Thymus (tissue), 11 donors: ENCODE results near the gene GRIN2D. TPM values are rescaled to one million over a fixed set of nuclear protein-coding genes. Genes with fewer than 3 reads are reported as not detected.

ENCODE experiments used
- DNase-seq, 9 donors: peaks; one replicate each; pipeline ENCODE4 v3.0.0-alpha.2; 2013; ENCODE audit warnings: low spot score in 9 of 9, low read depth in 6 of 9, missing footprints in 1 of 9
- H3K27ac ChIP-seq, 2 donors: one replicate each; pipeline ENCODE4 v1.5.1; 2013; ENCODE audit warnings: control low read depth in 1 of 2, low read depth in 1 of 2, low read length in 1 of 2, mild to moderate bottlenecking in 1 of 2, moderate library complexity in 1 of 2
- H3K27me3 ChIP-seq, 2 donors: one replicate each; pipeline ENCODE4 v1.5.1; 2013; ENCODE audit warnings: low read length in 1 of 2; ENCODE audit not compliant: control insufficient read depth in 2 of 2, insufficient read depth in 1 of 2
- H3K36me3 ChIP-seq, 2 donors: one replicate each; pipeline ENCODE4 v1.5.1; 2013; ENCODE audit warnings: low read length in 1 of 2, mild to moderate bottlenecking in 1 of 2, moderate library complexity in 1 of 2; ENCODE audit not compliant: control insufficient read depth in 2 of 2, insufficient read depth in 2 of 2
- H3K4me1 ChIP-seq, 2 donors: one replicate each; pipeline ENCODE4 v1.5.1; 2013; ENCODE audit warnings: low read length in 2 of 2; ENCODE audit not compliant: control insufficient read depth in 2 of 2, insufficient read depth in 2 of 2
- H3K4me3 ChIP-seq, 2 donors: one replicate each; pipeline ENCODE4 v1.5.1; 2013; ENCODE audit warnings: low read length in 2 of 2, control low read depth in 1 of 2, mild to moderate bottlenecking in 1 of 2
- H3K9me3 ChIP-seq, 2 donors: one replicate each; pipeline ENCODE4 v1.5.1; 2013; ENCODE audit warnings: low read length in 1 of 2, mild to moderate bottlenecking in 1 of 2; ENCODE audit not compliant: control insufficient read depth in 2 of 2, insufficient read depth in 1 of 2
- WGBS: extraction: QIAGEN DNeasy Blood & Tissue Kit; methylation state at CpG from one replicate; pipeline ENCODE4 v1.1.7; 2013; 5-methylcytosine and 5-hydroxymethylcytosine counted together
- polyA plus RNA-seq: library from polyadenylated mRNA; stranded (reverse); fragments of 200-250 nt; gene quantifications from one replicate; pipeline ENCODE4 v1.2.3, GENCODE V29; 2013
- total RNA-seq: library from RNA; stranded (reverse); fragments of 120-200 nt; gene quantifications from one replicate; pipeline ENCODE4 v1.2.4, GENCODE V29; 2013
- donor health status: healthy.

Gene GRIN2D
- total and polyA plus RNA-seq, 2 donors = 0.05 to 0.07 TPM

DNA sequence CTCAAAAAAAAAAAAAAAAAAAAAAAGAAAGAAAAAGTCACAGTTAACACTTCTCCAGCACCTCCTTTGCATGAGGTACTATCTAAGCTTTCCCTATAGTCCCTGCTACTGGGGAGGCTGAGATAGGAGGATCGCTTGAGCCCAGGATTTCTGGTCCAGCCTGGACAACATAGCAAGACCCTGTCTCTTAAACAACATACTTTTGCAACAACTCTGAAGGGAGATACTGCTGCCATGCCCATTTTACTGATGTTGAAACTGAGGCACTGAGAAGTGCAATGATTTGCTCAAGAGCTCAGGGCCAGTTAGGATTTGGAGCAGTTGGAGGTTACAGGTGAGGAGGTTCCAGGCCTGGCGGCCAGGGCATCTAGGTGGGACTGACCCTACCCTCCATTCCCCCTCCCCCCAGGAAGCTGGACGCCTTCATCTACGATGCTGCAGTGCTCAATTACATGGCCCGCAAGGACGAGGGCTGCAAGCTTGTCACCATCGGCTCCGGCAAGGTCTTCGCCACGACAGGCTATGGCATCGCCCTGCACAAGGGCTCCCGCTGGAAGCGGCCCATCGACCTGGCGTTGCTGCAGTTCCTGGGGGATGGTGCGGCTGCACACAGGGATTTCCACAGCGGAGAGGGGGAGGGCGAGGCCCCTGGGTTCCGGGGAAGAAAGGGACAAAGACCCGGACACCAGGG, 48.0 kb downstream of the GRIN2D start:
- Histone ChIP-seq H3K36me3 (no peaks in the 10 kb centered on the region), H3K9me3 (peaks cover 1 to 7% of the 10 kb centered on the region in 2 donors), H3K4me1 (peaks cover 7 to 21% of the 10 kb centered on the region in 2 donors), H3K27ac (no peak overlapping the region), H3K4me3 (no peak overlapping the region), H3K27me3 (peaks cover 40 to 70% of the 10 kb centered on the region in 2 donors)
- DNase-seq = no peak
- WGBS = 97% methylated on average over 20 of the region's 20 CpGs

DNA sequence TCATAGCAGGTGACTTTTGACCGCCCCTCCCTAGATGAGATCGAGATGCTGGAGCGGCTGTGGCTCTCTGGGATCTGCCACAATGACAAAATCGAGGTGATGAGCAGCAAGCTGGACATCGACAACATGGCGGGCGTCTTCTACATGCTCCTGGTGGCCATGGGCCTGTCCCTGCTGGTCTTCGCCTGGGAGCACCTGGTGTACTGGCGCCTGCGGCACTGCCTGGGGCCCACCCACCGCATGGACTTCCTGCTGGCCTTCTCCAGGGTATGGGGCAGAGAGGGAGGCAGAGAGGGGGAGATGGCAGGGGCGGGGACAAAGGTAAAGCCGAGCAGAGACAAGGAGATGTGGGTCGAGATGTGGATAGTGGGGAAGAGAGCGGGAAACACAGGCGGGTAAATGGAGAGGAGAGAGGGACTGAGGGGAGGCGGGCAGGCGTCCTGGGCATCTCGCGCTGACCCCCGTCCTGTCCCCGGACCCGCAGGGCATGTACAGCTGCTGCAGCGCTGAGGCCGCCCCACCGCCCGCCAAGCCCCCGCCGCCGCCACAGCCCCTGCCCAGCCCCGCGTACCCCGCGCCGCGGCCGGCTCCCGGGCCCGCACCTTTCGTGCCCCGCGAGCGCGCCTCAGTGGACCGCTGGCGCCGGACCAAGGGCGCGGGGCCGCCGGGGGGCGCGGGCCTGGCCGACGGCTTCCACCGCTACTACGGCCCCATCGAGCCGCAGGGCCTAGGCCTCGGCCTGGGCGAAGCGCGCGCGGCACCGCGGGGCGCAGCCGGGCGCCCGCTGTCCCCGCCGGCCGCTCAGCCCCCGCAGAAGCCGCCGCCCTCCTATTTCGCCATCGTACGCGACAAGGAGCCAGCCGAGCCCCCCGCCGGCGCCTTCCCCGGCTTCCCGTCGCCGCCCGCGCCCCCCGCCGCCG, 48.9 kb downstream of the GRIN2D start:
- DNase-seq = no peak
- WGBS = 38% methylated on average over 94 of the region's 94 CpGs
- H3K4me3 ChIP-seq = no peak overlapping the region

DNA sequence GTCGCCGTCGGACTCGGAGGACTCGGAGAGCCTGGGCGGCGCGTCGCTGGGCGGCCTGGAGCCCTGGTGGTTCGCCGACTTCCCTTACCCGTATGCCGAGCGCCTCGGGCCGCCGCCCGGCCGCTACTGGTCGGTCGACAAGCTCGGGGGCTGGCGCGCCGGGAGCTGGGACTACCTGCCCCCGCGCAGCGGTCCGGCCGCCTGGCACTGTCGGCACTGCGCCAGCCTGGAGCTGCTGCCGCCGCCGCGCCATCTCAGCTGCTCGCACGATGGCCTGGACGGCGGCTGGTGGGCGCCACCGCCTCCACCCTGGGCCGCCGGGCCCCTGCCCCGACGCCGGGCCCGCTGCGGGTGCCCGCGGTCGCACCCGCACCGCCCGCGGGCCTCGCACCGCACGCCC, 49.8 kb downstream of the GRIN2D start:
- 4% methylated on average over 60 of the region's 60 CpGs for WGBS
- Histone ChIP-seq H3K4me3 (peak overlapping the region in 1 of 2 donors; percentile 24), H3K27me3 (peaks cover 40 to 58% of the 10 kb centered on the region in 2 donors), H3K9me3 (peaks cover 1 to 7% of the 10 kb centered on the region in 2 donors), H3K4me1 (peaks cover 9 to 23% of the 10 kb centered on the region in 2 donors), H3K36me3 (peaks cover 5 to 12% of the 10 kb centered on the region in 2 donors), H3K27ac (no peak overlapping the region)
- DNase-seq = no peak

More for the DNA sequence above, 48.9 kb downstream of the GRIN2D start:
- Histone ChIP-seq H3K27me3 (peaks cover 40 to 62% of the 10 kb centered on the region in 2 donors), H3K9me3 (peaks cover 1 to 7% of the 10 kb centered on the region in 2 donors), H3K36me3 (peaks cover 0 to 4% of the 10 kb centered on the region in 2 donors), H3K27ac (no peak overlapping the region), H3K4me1 (peaks cover 9 to 23% of the 10 kb centered on the region in 2 donors)

Other genes starting within 250 kb of the GRIN2D start
- 58.9 TPM for gene LIG1, start 223.3 kb upstream of the GRIN2D start, total RNA-seq
- 76.6 TPM for gene LIG1, start 223.3 kb upstream of the GRIN2D start, polyA plus RNA-seq
- 0.61 TPM for gene ZSWIM9, start 223.0 kb upstream of the GRIN2D start, total RNA-seq
- gene ZSWIM9, start 223.0 kb upstream of the GRIN2D start, polyA plus RNA-seq = 2.7 TPM
- 56.0 TPM for gene CARD8, start 137.8 kb upstream of the GRIN2D start, total RNA-seq
- gene CARD8, start 137.8 kb upstream of the GRIN2D start, polyA plus RNA-seq = 66.4 TPM
- gene ZNF114, start 123.6 kb upstream of the GRIN2D start, total RNA-seq = 1.6 TPM
- gene ZNF114, start 123.6 kb upstream of the GRIN2D start, polyA plus RNA-seq = 0.57 TPM
- gene EMP3, start 68.1 kb upstream of the GRIN2D start, total RNA-seq = 41.2 TPM
- gene EMP3, start 68.1 kb upstream of the GRIN2D start, polyA plus RNA-seq = 94.3 TPM
- gene TMEM143, start 29.7 kb upstream of the GRIN2D start, total RNA-seq = 4.6 TPM
- gene TMEM143, start 29.7 kb upstream of the GRIN2D start, polyA plus RNA-seq = 10.3 TPM
- not detected for gene SYNGR4, start 29.3 kb upstream of the GRIN2D start, total RNA-seq
- gene SYNGR4, start 29.3 kb upstream of the GRIN2D start, polyA plus RNA-seq = 0.11 TPM
- 20.7 TPM for gene KDELR1, start 2.1 kb upstream of the GRIN2D start, total RNA-seq
- gene KDELR1, start 2.1 kb upstream of the GRIN2D start, polyA plus RNA-seq = 81.0 TPM
- gene GRWD1, start 52.3 kb downstream of the GRIN2D start, total RNA-seq = 20.2 TPM
- 8.4 TPM for gene GRWD1, start 52.3 kb downstream of the GRIN2D start, polyA plus RNA-seq
- gene KCNJ14, start 61.9 kb downstream of the GRIN2D start, total RNA-seq = 0.19 TPM
- gene KCNJ14, start 61.9 kb downstream of the GRIN2D start, polyA plus RNA-seq = 0.78 TPM
- 32.0 TPM for gene CYTH2, start 75.7 kb downstream of the GRIN2D start, total RNA-seq
- gene CYTH2, start 75.7 kb downstream of the GRIN2D start, polyA plus RNA-seq = 42.4 TPM
- gene LMTK3, start 118.2 kb downstream of the GRIN2D start, total RNA-seq = 0.19 TPM
- 1.5 TPM for gene LMTK3, start 118.2 kb downstream of the GRIN2D start, polyA plus RNA-seq
- gene SULT2B1, start 158.5 kb downstream of the GRIN2D start, total RNA-seq = 0.09 TPM
- 4.3 TPM for gene SULT2B1, start 158.5 kb downstream of the GRIN2D start, polyA plus RNA-seq
- gene SPACA4, start 213.1 kb downstream of the GRIN2D start, total RNA-seq = not detected
- gene SPACA4, start 213.1 kb downstream of the GRIN2D start, polyA plus RNA-seq = not detected
- 0.33 TPM for gene FAM83E, start 221.4 kb downstream of the GRIN2D start, total RNA-seq
- 2.2 TPM for gene FAM83E, start 221.4 kb downstream of the GRIN2D start, polyA plus RNA-seq
- gene RPL18, start 225.5 kb downstream of the GRIN2D start, total RNA-seq = 2,287 TPM
- gene RPL18, start 225.5 kb downstream of the GRIN2D start, polyA plus RNA-seq = 2,606 TPM
- gene SPHK2, start 225.8 kb downstream of the GRIN2D start, total RNA-seq = 4.6 TPM
- gene SPHK2, start 225.8 kb downstream of the GRIN2D start, polyA plus RNA-seq = 13.4 TPM
- 15.8 TPM for gene DBP, start 243.7 kb downstream of the GRIN2D start, total RNA-seq
- 21.2 TPM for gene DBP, start 243.7 kb downstream of the GRIN2D start, polyA plus RNA-seq